Neuronal stem cell (in vitro differentiated cells): Measurements from ENCODE around the gene MICB. TPM values are rescaled to one million over a fixed set of nuclear protein-coding genes. Genes with fewer than 3 reads are reported as not detected.

Experiments
- DNase-seq: peaks from one replicate; pipeline ENCODE4 v3.0.0-alpha.2; 2013; ENCODE audit warnings: low spot score
- H2AFZ ChIP-seq: one replicate; pipeline ENCODE4 v1.6.1; 2013; ENCODE audit warnings: mild to moderate bottlenecking, low read length, inconsistent platforms
- H2AK5ac ChIP-seq: 2 replicates; pipeline ENCODE4 v1.6.1; 2013; ENCODE audit warnings: low read depth, mild to moderate bottlenecking, inconsistent platforms, low read length, moderate library complexity, mixed read lengths
- H2BK120ac ChIP-seq: 2 replicates; pipeline ENCODE4 v1.6.1; 2013; ENCODE audit warnings: low read depth, mild to moderate bottlenecking, inconsistent platforms, low read length, moderate library complexity, mixed read lengths
- H2BK12ac ChIP-seq: one replicate; pipeline ENCODE4 v1.6.1; 2013; ENCODE audit warnings: low read length, inconsistent platforms
- H2BK15ac ChIP-seq: 2 replicates; pipeline ENCODE4 v1.6.1; 2013; ENCODE audit warnings: mild to moderate bottlenecking, low read length, inconsistent platforms, mixed read lengths
- H2BK5ac ChIP-seq: one replicate; pipeline ENCODE4 v1.6.1; 2013; ENCODE audit warnings: inconsistent platforms, mild to moderate bottlenecking, low read length, moderate library complexity
- H3K14ac ChIP-seq: one replicate; pipeline ENCODE4 v1.6.1; 2013; ENCODE audit warnings: low read length, inconsistent platforms
- H3K18ac ChIP-seq: 2 replicates; pipeline ENCODE4 v1.6.1; 2013; ENCODE audit warnings: low read length, inconsistent platforms
- H3K23ac ChIP-seq: 2 replicates; pipeline ENCODE4 v1.6.1; 2013; ENCODE audit warnings: low read depth, mild to moderate bottlenecking, mixed read lengths, low read length, inconsistent platforms; ENCODE audit not compliant: poor library complexity
- H3K27ac ChIP-seq: replicated peaks from 3 replicates; pipeline ENCODE4 v1.5.1; 2013; ENCODE audit warnings: low read length, inconsistent platforms
- H3K27me3 ChIP-seq, 3 experiments: 2 replicates each; pipeline ENCODE4 v1.6.1; 2013; ENCODE audit warnings: low read length in 3 of 3, mild to moderate bottlenecking in 2 of 3, inconsistent platforms in 1 of 3, low read depth in 1 of 3, mixed read lengths in 1 of 3, moderate library complexity in 1 of 3; ENCODE audit not compliant: control insufficient read depth in 3 of 3, insufficient read depth in 3 of 3
- H3K36me3 ChIP-seq, 2 donors: replicated peaks in 1 of 2; 2 replicates each; pipeline ENCODE4 v1.6.1; 2013; ENCODE audit warnings: low read length in 2 of 2; ENCODE audit not compliant: control insufficient read depth in 2 of 2, insufficient read depth in 2 of 2
- H3K4ac ChIP-seq: 2 replicates; pipeline ENCODE4 v1.6.1; 2013; ENCODE audit warnings: inconsistent platforms, mild to moderate bottlenecking, low read length, moderate library complexity
- H3K4me1 ChIP-seq, 2 donors: 1 replicate in 1 of 2; 2 replicates in 1 of 2; pipeline ENCODE4 v1.6.1; 2013; ENCODE audit warnings: low read length in 2 of 2, low read depth in 1 of 2; ENCODE audit not compliant: control insufficient read depth in 2 of 2, insufficient read depth in 1 of 2
- H3K4me2 ChIP-seq: one replicate; pipeline ENCODE4 v1.6.1; 2013; ENCODE audit warnings: mild to moderate bottlenecking, low read length, inconsistent platforms; ENCODE audit not compliant: insufficient read depth, poor library complexity, severe bottlenecking
- H3K4me3 ChIP-seq, 2 donors: 2 replicates each; pipeline ENCODE4 v1.5.1; 2013; ENCODE audit warnings: low read length in 2 of 2, mild to moderate bottlenecking in 2 of 2, inconsistent platforms in 1 of 2, moderate library complexity in 1 of 2
- H3K79me1 ChIP-seq: one replicate; pipeline ENCODE4 v1.6.1; 2013; ENCODE audit warnings: low read depth, mild to moderate bottlenecking, inconsistent platforms, low read length, moderate library complexity
- H3K9ac ChIP-seq: one replicate; pipeline ENCODE4 v1.6.1; 2013; ENCODE audit warnings: mild to moderate bottlenecking, low read depth, low read length, inconsistent platforms; ENCODE audit not compliant: poor library complexity
- H3K9me3 ChIP-seq, 2 donors: replicated peaks in 1 of 2; 2 replicates each; pipeline versions ENCODE3 to v1.6.1; 2013; ENCODE audit warnings: low read length in 2 of 2, mild to moderate bottlenecking in 2 of 2, inconsistent platforms in 1 of 2, low read depth in 1 of 2, mixed read lengths in 1 of 2, moderate library complexity in 1 of 2; ENCODE audit not compliant: control insufficient read depth in 2 of 2, insufficient read depth in 1 of 2
- H4K8ac ChIP-seq: one replicate; pipeline ENCODE4 v1.6.1; 2013; ENCODE audit warnings: low read depth, mild to moderate bottlenecking, inconsistent platforms, low read length, moderate library complexity
- H4K91ac ChIP-seq: one replicate; pipeline ENCODE4 v1.6.1; 2013; ENCODE audit warnings: low read length, low read depth, mild to moderate bottlenecking, inconsistent platforms; ENCODE audit not compliant: poor library complexity
- small RNA-seq: library from polyadenylated mRNA; stranded (forward); fragments of <200 nt; extraction: miRNeasy Mini kit (QIAGEN cat#:217004); gene quantifications from one replicate; pipeline ENCODE3, GENCODE V24; 2013; ENCODE audit not compliant: insufficient read depth

Gene MICB

GRCh38 chr6:31560697-31561058 is 62.7 kb downstream of the MICB start:
- H3K9ac ChIP-seq = no peak overlapping the region
- H3K36me3 ChIP-seq = peaks cover 35 to 54% of the 10 kb centered on the region in 2 donors
- peaks cover 6% of the 10 kb centered on the region for H3K79me1 ChIP-seq
- no peaks in the 10 kb centered on the region for H3K27me3 ChIP-seq
- no peak overlapping the region for H3K23ac ChIP-seq
- H2BK120ac ChIP-seq = no peak overlapping the region
- H3K18ac ChIP-seq = no peak overlapping the region
- H3K4me2 ChIP-seq = no peak overlapping the region
- H3K4me3 ChIP-seq = no peak overlapping the region
- H2AK5ac ChIP-seq = no peak overlapping the region
- peaks cover 0 to 7% of the 10 kb centered on the region in 2 donors for H3K4me1 ChIP-seq
- no peaks in the 10 kb centered on the region for H3K9me3 ChIP-seq
- no peak overlapping the region for H3K4ac ChIP-seq
- H3K27ac ChIP-seq = no peak overlapping the region
- H4K8ac ChIP-seq = no peak overlapping the region
- H3K14ac ChIP-seq = no peak overlapping the region
- H4K91ac ChIP-seq = no peak overlapping the region
- no peak overlapping the region for H2BK5ac ChIP-seq
- H2AFZ ChIP-seq = no peak overlapping the region
- H2BK12ac ChIP-seq = no peak overlapping the region
- H2BK15ac ChIP-seq = no peak overlapping the region
- DNase-seq = no peak

Small RNAs within 50 kb of the gene (small RNA-seq; reads per million reads assigned to genes)
- gene AL663061.1 (not detected), gene RF00019 (not detected), gene SNORD117 (610 reads per million, percentile 99 among the genes with 10 or more reads in this experiment), gene SNORD84 (not detected)
